GM18511 (cell line): ENCODE results near the gene OPN4.
"Not testable (repeated sequence)": the region's sequence is repeated elsewhere in the genome, so short reads cannot be mapped to it uniquely, and the experiment has no call there.

Experiments
- ATAC-seq: cut with Tn5 transposase; IDR thresholded peaks from one replicate; pipeline ENCODE4 v1.9.1; 2021; ENCODE audit warnings: mild to moderate bottlenecking, moderate library complexity; ENCODE audit not compliant: unreplicated experiment

Gene OPN4

DNA sequence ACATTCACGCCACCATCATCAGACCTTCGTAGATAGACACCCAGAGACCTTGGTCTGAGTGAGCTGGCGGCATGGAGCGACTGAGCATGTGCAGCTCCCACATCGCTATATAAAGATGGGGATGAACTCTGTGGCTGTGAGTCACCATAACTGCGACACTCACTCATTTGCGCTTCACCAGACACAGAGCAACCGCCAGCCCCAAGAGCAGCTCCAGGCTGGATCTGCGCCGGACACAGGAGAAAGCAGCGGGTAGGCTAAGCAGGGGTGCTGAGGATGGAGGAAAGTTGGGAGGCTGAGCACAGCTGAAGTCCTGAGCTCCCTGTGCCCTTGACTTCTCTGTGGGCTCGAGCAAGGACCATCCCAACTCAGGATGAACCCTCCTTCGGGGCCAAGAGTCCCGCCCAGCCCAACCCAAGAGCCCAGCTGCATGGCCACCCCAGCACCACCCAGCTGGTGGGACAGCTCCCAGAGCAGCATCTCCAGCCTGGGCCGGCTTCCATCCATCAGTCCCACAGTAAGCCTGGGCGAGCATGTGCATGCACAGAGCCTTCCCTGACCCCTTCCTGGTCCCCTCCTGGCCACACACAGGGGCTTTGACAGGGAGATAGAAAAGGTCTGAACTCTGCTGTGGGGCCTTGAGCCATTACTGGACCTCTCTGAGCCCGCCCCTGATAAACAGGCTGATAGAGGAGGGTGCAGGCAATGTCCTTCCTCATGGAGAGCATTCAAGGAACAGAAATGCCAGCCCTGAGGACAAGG, at the start of gene OPN4:
Gene OPN4, plus strand, starts transcription at position 137 of the 762 bp plus-strand sequence. Its CDS starts 237 bp downstream, at position 374.
- no peak for ATAC-seq

GRCh38 chr10:86607674-86608073, 46.7 kb upstream of the OPN4 start:
- no peak for ATAC-seq

- no peak for ATAC-seq
Observed at GRCh38 chr10:86609920-86610319, 44.4 kb upstream of the OPN4 start.

GRCh38 chr10:86611386-86611785, 43.0 kb upstream of the OPN4 start:
- no peak for ATAC-seq

- ATAC-seq: no peak
Observed at GRCh38 chr10:86613096-86613495, 41.3 kb upstream of the OPN4 start.

DNA sequence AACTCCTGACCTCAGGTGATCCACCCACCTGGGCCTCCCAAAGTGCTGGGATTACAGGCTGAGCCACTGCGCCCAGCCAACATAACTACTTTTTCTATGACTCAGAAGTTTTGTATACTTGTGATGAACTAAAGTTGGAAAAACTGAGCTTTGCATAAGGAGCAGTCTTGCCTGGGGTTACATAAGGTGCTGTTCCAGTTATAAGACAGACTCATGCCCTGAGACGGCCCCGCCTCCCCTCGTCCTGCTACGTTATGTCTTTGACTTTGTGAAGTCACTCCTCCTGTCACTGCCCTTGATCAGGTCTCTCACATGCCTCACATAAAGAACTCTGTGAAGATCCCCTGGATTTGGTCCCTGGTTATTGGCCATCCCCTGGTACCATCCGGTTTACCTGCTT, 40.4 kb upstream of the OPN4 start:
- no peak for ATAC-seq

DNA sequence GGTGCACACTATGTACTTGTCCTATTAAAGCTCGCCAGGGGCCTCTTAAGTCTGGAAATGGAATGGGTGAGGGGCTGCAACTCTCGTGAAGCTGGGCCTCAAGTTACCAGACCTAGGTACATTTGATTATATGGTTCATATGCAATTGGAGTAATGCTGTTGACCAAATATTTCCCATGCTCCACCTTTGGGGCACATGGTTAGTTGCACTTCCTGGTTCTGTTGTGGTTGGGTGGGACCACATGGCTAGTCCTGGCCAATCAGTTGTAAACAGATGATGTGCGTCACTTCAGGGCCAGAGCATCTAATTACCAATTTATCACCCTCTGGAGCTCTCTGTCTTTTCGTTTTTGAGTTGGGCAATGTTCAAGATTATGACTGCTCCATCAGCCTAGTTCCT, 39.5 kb upstream of the OPN4 start:
- ATAC-seq: no peak

GRCh38 chr10:86617278-86617677, 37.1 kb upstream of the OPN4 start:
- not testable (repeated sequence) for ATAC-seq

- no peak for ATAC-seq
Observed at GRCh38 chr10:86628311-86628710, 26.0 kb upstream of the OPN4 start.

GRCh38 chr10:86630079-86630478, 24.3 kb upstream of the OPN4 start:
- ATAC-seq: no peak

- no peak for ATAC-seq
Observed at GRCh38 chr10:86632009-86632800, 22.1 kb upstream of the OPN4 start.

GRCh38 chr10:86632951-86633350, 21.4 kb upstream of the OPN4 start:
- ATAC-seq: no peak

DNA sequence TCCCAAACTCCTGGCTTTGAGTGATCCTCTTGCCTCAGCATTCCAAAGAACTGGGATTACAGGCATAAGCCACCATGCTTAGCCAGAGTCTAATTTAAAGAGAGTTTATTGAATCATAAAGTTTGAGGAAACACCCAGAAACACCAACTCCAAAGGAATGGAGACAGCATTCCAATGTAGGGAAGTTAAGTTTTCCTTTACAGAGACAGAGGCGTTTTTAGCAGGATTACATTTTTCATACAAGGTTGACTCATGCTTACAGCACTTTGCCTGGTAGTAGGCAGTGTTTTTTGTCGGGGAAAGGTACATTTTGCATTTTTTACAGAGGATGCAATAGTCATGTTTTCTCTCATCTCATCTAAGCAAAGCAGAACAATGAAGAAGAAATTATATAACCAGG, 18.9 kb upstream of the OPN4 start:
- ATAC-seq: no peak

DNA sequence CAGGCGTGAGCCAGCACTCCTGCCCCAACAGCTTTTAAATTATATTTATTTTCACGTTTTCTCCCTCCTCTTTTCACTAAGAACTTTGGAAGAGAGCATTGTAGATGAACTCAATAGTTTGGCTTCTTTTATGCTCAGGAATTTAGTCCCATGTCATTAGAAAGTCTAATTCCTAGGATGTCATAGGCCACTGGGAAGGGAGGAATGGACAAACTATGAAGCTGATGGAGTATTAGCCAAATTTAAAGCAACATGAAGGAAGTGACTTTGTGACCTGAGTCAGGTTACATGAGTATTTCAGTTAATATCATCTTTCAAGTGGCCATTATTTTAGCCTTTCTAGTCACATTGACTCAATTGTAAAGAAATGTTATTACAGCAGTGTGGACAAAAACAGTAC, 18.0 kb upstream of the OPN4 start:
- ATAC-seq: no peak

DNA sequence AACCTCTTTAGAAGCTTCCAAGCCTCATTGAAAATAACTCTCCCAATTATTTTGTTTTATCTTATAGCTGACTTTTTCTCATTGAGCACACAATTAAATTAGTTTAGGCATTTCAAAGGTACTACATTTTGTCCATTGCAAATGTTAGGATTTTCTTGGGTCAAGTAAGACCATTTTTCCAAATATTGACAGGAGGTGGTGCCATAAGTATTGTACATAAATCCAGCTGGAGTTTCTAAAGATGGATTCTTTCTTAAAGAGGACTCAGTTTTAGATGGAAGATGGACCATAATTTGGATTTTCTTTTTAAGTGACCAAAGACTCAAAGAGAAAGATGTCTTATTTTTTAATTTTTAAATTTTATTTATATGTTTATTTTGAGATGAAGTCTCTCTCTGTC, 12.3 kb upstream of the OPN4 start:
- no peak for ATAC-seq

DNA sequence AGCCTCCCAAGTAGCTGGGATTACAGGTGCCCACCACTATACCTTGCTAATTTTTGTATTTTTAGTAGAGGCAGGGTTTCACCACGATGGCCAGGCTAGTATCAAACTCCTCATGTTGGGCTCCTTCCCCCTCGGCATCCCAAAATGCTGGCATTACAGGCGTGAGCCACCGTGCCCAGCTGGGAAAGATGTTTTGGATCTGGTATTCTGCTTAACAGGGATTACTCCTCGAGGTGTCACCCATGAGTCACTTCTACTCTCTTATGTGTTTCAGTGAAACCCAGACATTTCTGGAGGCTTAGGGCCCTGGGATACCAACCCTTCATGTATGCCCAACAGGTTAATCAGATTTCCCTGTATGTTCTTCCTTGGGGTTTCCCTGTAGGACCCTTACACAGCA, 11.8 kb upstream of the OPN4 start:
- peak; percentile 2 for ATAC-seq

- ATAC-seq: peak; percentile 62
Observed at GRCh38 chr10:86644152-86644793, 10.1 kb upstream of the OPN4 start.

DNA sequence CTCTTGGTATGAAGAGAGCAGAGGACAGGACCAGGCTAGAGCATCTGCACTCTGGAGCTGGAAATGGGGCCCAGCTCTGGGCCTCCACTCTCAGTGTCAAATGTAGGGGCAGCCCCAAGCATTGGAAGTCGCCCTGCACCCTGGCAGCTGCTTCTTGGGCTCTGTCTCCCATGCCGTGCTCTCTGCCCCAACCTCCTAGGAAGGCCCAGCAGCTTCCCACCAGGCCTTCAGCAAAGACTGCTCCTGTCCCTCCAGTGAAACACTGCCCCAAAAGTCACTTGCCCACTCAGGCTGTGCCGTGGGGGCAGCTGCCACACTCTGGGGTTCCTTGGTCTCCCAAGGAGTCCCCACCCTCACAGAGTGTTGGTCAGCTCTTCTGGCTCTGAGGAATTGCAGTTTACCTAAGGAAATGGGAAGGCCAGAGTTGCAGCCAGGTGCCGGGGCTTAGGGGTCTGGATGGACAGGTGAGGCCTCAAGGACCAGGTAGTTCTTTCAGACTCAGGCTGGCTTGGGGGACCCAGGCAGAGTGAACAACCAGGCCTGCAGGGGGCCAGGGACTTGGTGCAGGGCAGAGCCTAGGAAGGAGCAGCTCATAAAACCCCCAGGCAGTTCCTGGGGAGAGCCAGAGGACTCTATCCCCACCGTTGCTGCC, 9.4 kb upstream of the OPN4 start:
- ATAC-seq: peak; percentile 21

DNA sequence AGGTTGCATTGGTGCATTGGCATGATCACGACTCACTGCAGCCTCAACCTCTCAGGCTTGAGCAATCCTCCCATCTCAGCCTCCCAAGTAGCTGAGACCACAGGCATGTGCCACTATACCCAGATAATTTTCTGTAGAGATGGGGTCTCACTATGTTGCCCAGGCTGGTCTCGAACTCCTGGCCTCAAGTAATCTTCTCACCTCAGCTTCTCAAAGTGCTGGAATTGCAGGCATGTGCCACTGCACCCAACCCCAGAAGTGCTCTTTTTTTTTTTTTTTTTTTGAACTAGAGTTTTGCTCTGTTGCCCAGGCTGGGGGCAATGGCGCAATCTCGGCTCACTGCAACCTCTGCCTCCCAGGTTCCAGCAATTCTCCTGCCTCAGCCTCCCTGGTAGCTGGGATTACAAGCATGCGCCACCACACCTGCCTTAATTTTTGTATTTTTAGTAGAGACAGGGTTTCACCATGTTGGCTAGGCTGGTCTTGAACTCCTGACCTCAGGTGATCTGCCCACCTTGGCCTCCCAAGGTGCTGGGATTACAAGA, 8.7 kb upstream of the OPN4 start:
- ATAC-seq: not testable (repeated sequence)

DNA sequence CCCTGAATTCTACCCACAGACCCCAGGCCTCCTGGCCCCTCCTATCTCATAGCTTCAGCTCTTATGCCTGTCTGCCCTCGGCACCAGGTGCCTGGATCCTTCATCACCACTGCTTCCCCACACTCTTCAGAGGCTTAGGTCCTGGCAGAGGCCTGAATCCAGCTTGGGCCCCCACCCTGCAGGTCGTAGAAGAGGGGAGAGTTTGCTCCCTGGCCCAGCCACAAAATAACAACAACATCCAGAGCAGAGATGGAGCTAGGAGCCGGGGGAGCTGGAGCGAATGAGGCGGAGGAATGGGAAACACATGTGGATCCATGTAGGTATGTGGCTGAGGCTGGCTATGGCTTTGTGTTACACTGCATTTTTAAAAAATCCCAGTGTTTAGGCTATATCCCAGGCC, 7.8 kb upstream of the OPN4 start:
- ATAC-seq: no peak

GRCh38 chr10:86646933-86647332, 7.4 kb upstream of the OPN4 start:
- no peak for ATAC-seq
